ENCODE data around the gene EFCAB5. TPM values are rescaled to one million over a fixed set of nuclear protein-coding genes. Genes with fewer than 3 reads are reported as not detected.

The EFCAB5 gene
- total and polyA plus RNA-seq, 10 of the 15 experiments (the other 5 are each of a cell fraction or from before 2014, with no cell fraction given) = 0.39 to 2.6 (median 1.0) TPM

- Histone ChIP-seq H2AFZ (ENCODE audit: control insufficient read depth, low read depth, low read length) (no peak overlapping the region), H3K79me2 (ENCODE audit: control insufficient read depth, insufficient read depth, low read length) (no peaks in the 10 kb centered on the region), H3K9me3 (replicated peaks; ENCODE audit: control insufficient read depth, insufficient read depth, low read length) (no peaks in the 10 kb centered on the region), H3K27me3 (replicated peaks in 1 of 2; ENCODE audit: control insufficient read depth in 2 of 2, insufficient read depth in 2 of 2, low read length in 1 of 2) (no peaks in the 10 kb centered on the region; a peak in 1 of 4 replicates), H3K27ac (ENCODE audit: control insufficient read depth, insufficient read depth) (no peak overlapping the region), H3K4me2 (ENCODE audit: control insufficient read depth, insufficient read depth) (no peak overlapping the region), H3K4me1 (ENCODE audit: control insufficient read depth, insufficient read depth, low read length) (peaks cover 3% of the 10 kb centered on the region; the same call in 1 of the 2 replicates), H4K20me1 (ENCODE audit: control insufficient read depth, insufficient read depth) (no peaks in the 10 kb centered on the region), H3K36me3 (ENCODE audit: control insufficient read depth in 2 of 2, insufficient read depth in 2 of 2, low read length in 1 of 2) (no peaks in the 10 kb centered on the region), H3K4me3 (no peak overlapping the region), H3K9ac (ENCODE audit: control insufficient read depth, insufficient read depth, low read length) (no peak overlapping the region)
- ChIA-PET POLR2A (no interaction called here), RAD21 (ENCODE audit: unreplicated experiment) (interaction anchor here (0.6 to 1.2 kb wide), 3 partner anchors 62 to 245 kb away, joined by 3 read pairs; no protein-coding TSS in a partner anchor), CTCF (interaction anchor here (0.5 to 6.1 kb wide), 12 partner anchors 13 to 474 kb away, joined by 3 to 106 read pairs (median 4); partner anchors contain the start of gene SSH2), SMC1A (ENCODE audit: uncharacterized antibody, unreplicated experiment) (interaction anchor here (1.3 to 2.5 kb wide), 4 partner anchors 35 to 282 kb away, joined by 3 to 8 read pairs (median 4); no protein-coding TSS in a partner anchor)
- 37% methylated on average over 4 of the region's 4 CpGs for WGBS (ENCODE audit: insufficient coverage, insufficient replicate concordance, low lambda C conversion rate, missing lambda C conversion rate)
- DNase-seq (ENCODE audit: low read depth, low spot score) (no peak), ATAC-seq (no peak), FAIRE-seq (no peak)
- no peak for TF ChIP-seq RELB (IDR thresholded peaks at IDR 0.05; ENCODE audit: low read depth)
- TF ChIP-seq USF1 (IDR thresholded peaks at IDR 0.05; ENCODE audit: borderline replicate concordance, extremely low read length, insufficient read depth, low read depth, low read length) = no peak
- no peak for TF ChIP-seq ZBTB40 (IDR thresholded peaks at IDR 0.05; ENCODE audit: borderline replicate concordance)
- no peak for TF ChIP-seq BMI1 (IDR thresholded peaks at IDR 0.05; ENCODE audit: borderline replicate concordance)
- TF ChIP-seq ZNF24 (IDR thresholded peaks at IDR 0.05) = no peak
- no peak for TF ChIP-seq FOS (IDR thresholded peaks at IDR 0.05; ENCODE audit: borderline replicate concordance, extremely low read depth, insufficient read length)
- TF ChIP-seq SUPT20H (IDR thresholded peaks at IDR 0.05; ENCODE audit: borderline replicate concordance, control insufficient read depth, low read depth, low read length) = no peak
- no peak for TF ChIP-seq PAX5 (IDR thresholded peaks at IDR 0.05; ENCODE audit: borderline replicate concordance, low read depth, low read length)
- TF ChIP-seq MEF2A (IDR thresholded peaks at IDR 0.05; ENCODE audit: insufficient read depth, low read depth, low read length) = no peak
- TF ChIP-seq HDAC6 (IDR thresholded peaks at IDR 0.05; ENCODE audit: unreplicated experiment) = no peak
- TF ChIP-seq ZNF217 (IDR thresholded peaks at IDR 0.05) = no peak
- no peak for TF ChIP-seq SIX5 (IDR thresholded peaks at IDR 0.05; ENCODE audit: low read depth, low read length, severe bottlenecking)
- TF ChIP-seq CBX5 (IDR thresholded peaks at IDR 0.05; ENCODE audit: low read depth) = no peak
- no peak for TF ChIP-seq SREBF1 (IDR thresholded peaks at IDR 0.05; ENCODE audit: low read length)
- no peak for TF ChIP-seq RAD21 (IDR thresholded peaks at IDR 0.05; ENCODE audit: insufficient read depth, low read depth, low read length)
- no peak for TF ChIP-seq WRNIP1 (IDR thresholded peaks at IDR 0.05; ENCODE audit: borderline replicate concordance, low read depth, low read length)
- no peak for TF ChIP-seq RFX5 (IDR thresholded peaks at IDR 0.05; ENCODE audit: low read depth, low read length)
- no peak for TF ChIP-seq RCOR1 (conservative IDR thresholded peaks at IDR 0.05; ENCODE audit: low read depth, low read length)
- no TSS peak for BruUV-seq (replicated peaks)
- intact Hi-C loops (cut with micrococcal nuclease; ENCODE audit: unreplicated experiment) (no loop called here), in situ Hi-C loops (cut with MboI) (loop anchor here (5.0 to 25.0 kb wide), 2 partner anchors 59 to 279 kb away; no protein-coding TSS in a partner anchor)
These were observed 149.8 kb downstream of the EFCAB5 start for GRCh38 chr17:30091121-30091670.

Data from GM12878 (cell line).